H1 (cell line): ENCODE measurements around the gene SH3BP2.

Experiments used
- CTCF ChIP-seq, 3 experiments: IDR thresholded peaks; 1 replicate in 2 of 3; 2 replicates in 1 of 3; pipeline versions ENCODE4 v1.5.1 to v1.6.1; 2011; ENCODE audit warnings: low read length in 3 of 3, mild to moderate bottlenecking in 3 of 3, inconsistent platforms in 2 of 3, low read depth in 1 of 3, moderate library complexity in 1 of 3; ENCODE audit not compliant: insufficient read depth in 1 of 3; ENCODE audit errors: control extremely low read depth in 1 of 3
- EGR1 ChIP-seq: IDR thresholded peaks from 2 replicates; pipeline ENCODE4 v1.6.1; 2011; ENCODE audit warnings: low read depth, low read length, borderline replicate concordance
- FOSL1 ChIP-seq: IDR thresholded peaks from 2 replicates; pipeline ENCODE4 v1.6.1; 2011; ENCODE audit warnings: mild to moderate bottlenecking, low read depth, low read length, moderate library complexity; ENCODE audit not compliant: insufficient read depth
- GABPA ChIP-seq: IDR thresholded peaks from 2 replicates; pipeline ENCODE4 v1.6.1; 2011; ENCODE audit warnings: mild to moderate bottlenecking, low read length, moderate library complexity, borderline replicate concordance; ENCODE audit not compliant: insufficient read depth
- HDAC6 ChIP-seq: IDR thresholded peaks from one replicate; pipeline ENCODE4 v1.7.1; 2012; ENCODE audit warnings: low read depth, mild to moderate bottlenecking, inconsistent platforms, low read length, moderate library complexity
- POLR2A ChIP-seq, 2 experiments: IDR thresholded peaks; 1 replicate in 1 of 2; 2 replicates in 1 of 2; pipeline ENCODE4 v1.6.1; 2011; ENCODE audit warnings: low read depth in 2 of 2, low read length in 2 of 2, mild to moderate bottlenecking in 2 of 2; ENCODE audit errors: control extremely low read depth in 1 of 2
- POLR2AphosphoS5 ChIP-seq: IDR thresholded peaks from 2 replicates; pipeline ENCODE4 v1.6.1; 2011; ENCODE audit warnings: low read depth, low read length
- RFX5 ChIP-seq: IDR thresholded peaks from 2 replicates; pipeline ENCODE4 v1.6.1; 2011; ENCODE audit warnings: low read depth, low read length, improper control_type of control experiment, borderline replicate concordance
- SP1 ChIP-seq: IDR thresholded peaks from 2 replicates; pipeline ENCODE4 v1.6.1; 2011; ENCODE audit warnings: low read depth, low read length
- SRF ChIP-seq: IDR thresholded peaks from 2 replicates; pipeline ENCODE4 v1.6.1; 2011; ENCODE audit warnings: mild to moderate bottlenecking, low read depth, low read length, moderate library complexity
- TAF1 ChIP-seq: IDR thresholded peaks from 2 replicates; pipeline ENCODE4 v1.6.1; 2011; ENCODE audit warnings: mild to moderate bottlenecking, low read depth, low read length
- TEAD4 ChIP-seq: IDR thresholded peaks from 2 replicates; pipeline ENCODE4 v1.6.1; 2012; ENCODE audit warnings: low read depth, low read length, inconsistent platforms, mixed read lengths

GRCh38 chr4:2816401-2816954 lies 23.6 kb downstream of the SH3BP2 start:
- TF ChIP-seq POLR2AphosphoS5 = no peak
- TF ChIP-seq CTCF (IDR thresholded peaks at IDR 0.05; ENCODE audit: control extremely low read depth in 1 of 3, insufficient read depth in 1 of 3, low read depth in 1 of 3, low read length in 3 of 3) = no peak
- TF ChIP-seq SP1 = no peak
- TF ChIP-seq TAF1 = no peak
- no peak for TF ChIP-seq RFX5
- no peak for TF ChIP-seq EGR1
- no peak for TF ChIP-seq TEAD4
- TF ChIP-seq HDAC6 = no peak
- no peak for TF ChIP-seq SRF
- no peak for TF ChIP-seq POLR2A (IDR thresholded peaks at IDR 0.05; ENCODE audit: control extremely low read depth in 1 of 2, low read depth in 2 of 2, low read length in 2 of 2)
- no peak for TF ChIP-seq GABPA
- TF ChIP-seq FOSL1 = no peak
